Subcutaneous abdominal adipose tissue (tissue), 5 donors: Measurements from ENCODE around the gene SHROOM3.

Source experiments
- H3K27ac ChIP-seq: one replicate; pipeline ENCODE4 v1.7.0; 2013; ENCODE audit warnings: low read depth, mild to moderate bottlenecking, inconsistent platforms, low read length, moderate library complexity
- H3K27me3 ChIP-seq, 5 donors: one replicate each; pipeline ENCODE4 v1.7.0; 2013; ENCODE audit warnings: low read length in 5 of 5, inconsistent platforms in 1 of 5; ENCODE audit not compliant: control insufficient read depth in 5 of 5, insufficient read depth in 4 of 5
- H3K36me3 ChIP-seq, 5 donors: one replicate each; pipeline ENCODE4 v1.7.0; 2013; ENCODE audit warnings: low read length in 5 of 5; ENCODE audit not compliant: control insufficient read depth in 5 of 5, insufficient read depth in 5 of 5
- H3K4me1 ChIP-seq, 5 donors: one replicate each; pipeline ENCODE4 v1.7.0; 2013; ENCODE audit warnings: low read length in 5 of 5, mild to moderate bottlenecking in 3 of 5, moderate library complexity in 1 of 5; ENCODE audit not compliant: control insufficient read depth in 5 of 5, insufficient read depth in 5 of 5
- H3K4me3 ChIP-seq, 5 donors: one replicate each; pipeline ENCODE4 v1.7.0; 2013; ENCODE audit warnings: low read length in 5 of 5, low read depth in 1 of 5
- H3K9ac ChIP-seq, 5 donors: one replicate each; pipeline ENCODE4 v1.7.0; 2013; ENCODE audit warnings: low read length in 5 of 5, mild to moderate bottlenecking in 4 of 5, moderate library complexity in 3 of 5
- H3K9me3 ChIP-seq, 5 donors: one replicate each; pipeline ENCODE4 v1.7.0; 2013; ENCODE audit warnings: low read length in 5 of 5; ENCODE audit not compliant: control insufficient read depth in 5 of 5
- donor health status: healthy.
- donor health status: healthy.
- donor health status: healthy.
- donor health status: healthy.
- donor health status: healthy.

Gene SHROOM3

DNA sequence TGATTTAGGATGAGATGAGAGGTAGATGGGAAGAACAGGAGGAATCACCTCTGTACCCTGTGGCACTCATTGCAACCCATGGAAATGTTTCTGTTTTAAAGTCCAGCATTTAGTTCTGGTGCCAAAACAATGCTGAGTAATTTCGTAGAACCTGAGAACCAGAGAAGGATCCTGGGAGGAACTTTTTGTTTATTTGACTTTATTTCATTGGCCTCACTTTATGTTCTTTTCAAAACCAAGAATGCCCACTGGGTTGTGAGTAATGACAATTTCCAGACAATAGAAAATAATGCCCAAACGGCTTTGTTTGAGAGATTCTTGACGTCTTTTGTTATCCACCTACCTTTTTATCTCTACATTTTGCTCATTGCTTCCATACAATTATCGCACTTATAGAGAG, 111.3 kb downstream of the SHROOM3 start:
- Histone ChIP-seq H3K4me1 (peaks cover 0 to 8% (median under 1%) of the 10 kb centered on the region in 5 donors), H3K27me3 (no peaks in the 10 kb centered on the region), H3K27ac (no peak overlapping the region), H3K9me3 (peaks cover 0 to 4% (median 0%) of the 10 kb centered on the region in 5 donors), H3K4me3 (no peak overlapping the region), H3K36me3 (no peaks in the 10 kb centered on the region), H3K9ac (no peak overlapping the region)

DNA sequence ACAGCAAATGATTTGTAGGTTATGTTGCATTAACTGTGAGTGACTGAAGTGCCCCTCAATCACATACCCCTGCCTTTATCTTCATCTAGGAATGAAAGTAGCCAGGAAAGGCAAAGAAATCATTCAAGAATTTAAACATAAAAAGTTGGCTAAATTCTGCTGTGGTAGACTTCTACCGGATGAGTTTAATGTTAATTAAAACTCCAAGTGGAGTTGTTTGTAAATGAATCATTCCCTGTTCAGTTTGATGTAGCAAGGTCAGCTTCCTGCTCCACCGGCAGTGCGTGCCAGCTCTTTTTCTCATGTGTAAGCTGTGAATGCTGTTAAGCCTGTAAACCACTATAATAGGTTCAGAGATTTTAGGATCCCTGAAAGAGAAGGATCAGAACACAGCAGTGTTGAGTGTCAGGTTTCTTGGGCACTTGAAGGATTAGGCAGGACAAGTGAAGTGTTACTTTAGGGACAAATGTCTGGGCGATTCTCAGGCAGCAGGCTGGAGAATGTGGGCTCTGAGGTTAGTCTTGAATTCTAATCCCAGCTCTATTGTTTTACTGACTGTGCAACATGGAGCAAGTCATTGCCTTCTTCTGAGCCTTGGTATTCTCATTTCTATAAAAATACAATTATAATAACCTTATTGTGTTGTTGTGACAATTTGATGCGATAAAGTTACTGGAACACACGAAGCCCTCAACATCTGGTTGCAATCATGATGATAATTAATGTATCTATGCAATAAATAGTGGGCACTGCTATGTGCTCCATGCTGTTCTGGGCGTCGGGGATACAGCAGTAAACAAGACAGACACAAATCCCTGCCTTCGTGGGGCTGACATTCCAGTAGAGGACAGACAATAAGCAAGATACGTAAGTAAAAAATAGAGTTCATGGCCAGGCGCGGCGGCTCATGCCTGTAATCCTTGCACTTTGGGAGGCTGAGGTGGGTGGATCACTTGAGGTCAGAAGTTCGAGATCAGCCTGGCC, 112.0 kb downstream of the SHROOM3 start:
- no peak overlapping the region for H3K27ac ChIP-seq
- no peaks in the 10 kb centered on the region for H3K36me3 ChIP-seq
- H3K27me3 ChIP-seq, result no peaks in the 10 kb centered on the region
- H3K9ac ChIP-seq, result no peak overlapping the region
- peaks cover 0 to 4% (median 0%) of the 10 kb centered on the region in 5 donors for H3K9me3 ChIP-seq
- H3K4me3 ChIP-seq, result no peak overlapping the region
- H3K4me1 ChIP-seq, result peaks cover 0 to 8% (median 0%) of the 10 kb centered on the region in 5 donors

DNA sequence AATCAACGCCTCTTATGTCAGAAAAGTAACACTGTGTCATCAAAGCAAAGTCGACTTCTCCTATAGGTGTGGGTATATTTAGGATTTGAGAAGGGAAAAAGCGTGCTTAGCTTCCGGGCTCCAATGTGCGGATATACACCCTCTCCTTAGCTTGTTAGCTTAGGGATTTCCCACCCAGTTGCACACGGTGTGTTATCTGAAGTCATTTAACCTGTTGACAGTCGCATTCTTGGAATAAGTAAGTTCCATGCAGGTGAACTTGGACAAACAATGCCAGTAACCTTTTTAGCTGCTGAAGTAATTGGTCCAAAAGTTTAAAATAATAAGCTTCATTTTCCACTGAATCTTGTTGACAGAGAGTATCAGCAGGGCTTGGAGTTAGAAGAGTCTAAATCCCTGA, 113.7 kb downstream of the SHROOM3 start:
- H3K27me3 ChIP-seq, result no peaks in the 10 kb centered on the region
- H3K36me3 ChIP-seq, result no peaks in the 10 kb centered on the region
- peaks cover 0 to 8% (median 0%) of the 10 kb centered on the region in 5 donors for H3K4me1 ChIP-seq
- no peak overlapping the region for H3K9ac ChIP-seq
- H3K4me3 ChIP-seq, result no peak overlapping the region
- no peaks in the 10 kb centered on the region for H3K9me3 ChIP-seq
- no peak overlapping the region for H3K27ac ChIP-seq

DNA sequence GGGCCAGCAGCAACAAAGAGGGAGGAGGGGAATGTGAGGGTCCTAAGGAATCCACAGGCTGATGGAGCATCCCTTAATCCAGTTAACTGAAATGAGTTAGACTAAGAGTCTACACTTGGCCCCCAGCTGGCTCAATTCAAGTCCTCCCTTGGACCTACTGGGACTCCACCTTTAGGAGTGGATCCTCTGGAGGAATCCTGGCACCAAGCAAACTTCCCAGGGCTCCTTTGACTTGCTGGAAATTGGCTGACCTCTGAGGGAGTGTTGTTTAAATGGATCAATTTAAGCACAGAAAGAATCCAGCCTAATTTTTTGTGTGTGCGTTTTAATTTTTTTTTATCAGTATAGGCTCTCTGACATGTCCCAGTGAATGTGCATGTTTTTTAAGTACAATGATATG, 114.7 kb downstream of the SHROOM3 start:
- Histone ChIP-seq H3K36me3 (no peaks in the 10 kb centered on the region), H3K27ac (no peak overlapping the region), H3K4me3 (no peak overlapping the region), H3K27me3 (no peaks in the 10 kb centered on the region), H3K9me3 (no peaks in the 10 kb centered on the region), H3K9ac (no peak overlapping the region), H3K4me1 (peaks cover 0 to 8% (median 0%) of the 10 kb centered on the region in 5 donors)

DNA sequence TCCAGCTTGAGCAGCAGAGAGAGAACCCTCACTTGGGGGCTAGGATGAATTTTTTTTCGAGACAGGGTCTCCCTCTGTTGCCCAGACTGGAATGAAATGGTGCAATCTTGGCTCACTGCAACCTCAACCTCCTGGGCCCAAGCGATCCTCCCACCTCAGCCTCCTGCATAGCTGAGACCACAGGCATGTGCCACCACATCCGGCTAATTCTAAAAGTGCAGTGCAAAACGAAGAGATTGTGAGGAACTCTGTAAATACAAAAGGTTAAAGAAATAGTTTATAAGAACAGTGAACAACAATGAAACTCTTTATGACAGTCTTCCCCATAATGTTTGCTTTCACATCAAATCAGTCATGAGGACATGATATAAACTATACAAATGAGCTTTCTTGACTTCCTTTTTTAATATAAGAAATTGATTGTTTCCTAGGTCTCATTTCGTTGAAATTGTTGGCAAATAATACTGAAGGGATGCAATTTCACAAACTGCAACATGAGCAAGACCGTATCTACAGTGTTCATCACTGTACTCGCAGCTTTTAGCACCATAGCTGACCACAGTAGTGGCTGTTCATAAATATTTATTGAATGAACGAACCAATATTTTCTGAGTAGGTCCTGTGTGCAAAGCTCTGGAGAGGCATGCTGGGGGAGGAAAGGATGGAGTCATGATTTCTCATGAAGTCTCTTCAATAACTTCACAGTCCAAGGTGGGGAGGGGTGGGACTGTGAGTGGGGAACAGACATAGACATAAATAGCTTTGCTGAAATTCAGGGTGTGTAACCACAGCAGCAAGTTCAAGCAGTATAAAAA, 116.1 kb downstream of the SHROOM3 start:
- no peak overlapping the region for H3K9ac ChIP-seq
- peaks cover 0 to 8% (median 0%) of the 10 kb centered on the region in 5 donors for H3K4me1 ChIP-seq
- H3K27me3 ChIP-seq, result no peaks in the 10 kb centered on the region
- no peaks in the 10 kb centered on the region for H3K36me3 ChIP-seq
- no peaks in the 10 kb centered on the region for H3K9me3 ChIP-seq
- no peak overlapping the region for H3K4me3 ChIP-seq
- H3K27ac ChIP-seq, result no peak overlapping the region

DNA sequence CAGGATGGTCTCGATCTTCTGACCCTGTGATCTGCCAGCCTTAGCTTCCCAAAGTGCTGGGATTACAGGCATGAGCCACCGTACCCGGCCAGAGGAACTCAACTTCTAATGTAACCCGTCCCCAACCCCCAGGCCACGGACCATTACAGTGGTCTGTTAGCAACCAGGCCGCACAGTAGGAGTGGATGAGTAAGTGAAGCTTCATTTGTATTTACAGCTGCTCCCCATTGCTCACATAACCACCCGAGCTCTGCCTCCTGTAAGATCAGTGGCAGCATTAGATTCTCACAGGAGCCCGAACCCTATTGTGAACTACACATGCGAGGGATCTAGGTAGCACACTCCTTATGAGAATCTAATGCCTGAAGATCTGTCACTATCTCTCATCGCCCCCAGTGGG, 119.6 kb downstream of the SHROOM3 start:
- Histone ChIP-seq H3K27me3 (no peaks in the 10 kb centered on the region), H3K9ac (no peak overlapping the region), H3K4me1 (no peaks in the 10 kb centered on the region), H3K4me3 (no peak overlapping the region), H3K27ac (no peak overlapping the region), H3K36me3 (no peaks in the 10 kb centered on the region), H3K9me3 (no peaks in the 10 kb centered on the region)

DNA sequence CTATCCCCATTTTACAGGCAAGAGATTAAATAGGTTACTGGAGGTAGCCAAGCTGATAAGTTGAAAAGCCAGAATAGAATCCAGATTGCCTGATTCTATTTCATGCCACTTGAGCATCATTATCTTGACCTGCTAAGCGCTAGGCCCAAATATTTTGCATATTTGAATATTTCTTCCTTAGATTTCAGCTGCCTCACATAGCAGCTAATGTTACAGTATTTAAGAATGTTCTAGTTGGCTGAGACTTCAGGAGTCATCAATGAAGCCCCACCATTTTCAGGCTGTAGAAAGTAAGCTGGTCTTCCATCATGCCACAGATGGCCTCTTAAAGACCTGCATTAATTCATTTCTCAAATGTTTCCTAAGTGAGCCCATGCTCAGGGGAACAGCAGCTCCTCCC, 121.4 kb downstream of the SHROOM3 start:
- Histone ChIP-seq H3K4me1 (no peaks in the 10 kb centered on the region), H3K9ac (no peak overlapping the region), H3K27me3 (no peaks in the 10 kb centered on the region), H3K36me3 (no peaks in the 10 kb centered on the region), H3K27ac (no peak overlapping the region), H3K4me3 (no peak overlapping the region), H3K9me3 (no peaks in the 10 kb centered on the region)

DNA sequence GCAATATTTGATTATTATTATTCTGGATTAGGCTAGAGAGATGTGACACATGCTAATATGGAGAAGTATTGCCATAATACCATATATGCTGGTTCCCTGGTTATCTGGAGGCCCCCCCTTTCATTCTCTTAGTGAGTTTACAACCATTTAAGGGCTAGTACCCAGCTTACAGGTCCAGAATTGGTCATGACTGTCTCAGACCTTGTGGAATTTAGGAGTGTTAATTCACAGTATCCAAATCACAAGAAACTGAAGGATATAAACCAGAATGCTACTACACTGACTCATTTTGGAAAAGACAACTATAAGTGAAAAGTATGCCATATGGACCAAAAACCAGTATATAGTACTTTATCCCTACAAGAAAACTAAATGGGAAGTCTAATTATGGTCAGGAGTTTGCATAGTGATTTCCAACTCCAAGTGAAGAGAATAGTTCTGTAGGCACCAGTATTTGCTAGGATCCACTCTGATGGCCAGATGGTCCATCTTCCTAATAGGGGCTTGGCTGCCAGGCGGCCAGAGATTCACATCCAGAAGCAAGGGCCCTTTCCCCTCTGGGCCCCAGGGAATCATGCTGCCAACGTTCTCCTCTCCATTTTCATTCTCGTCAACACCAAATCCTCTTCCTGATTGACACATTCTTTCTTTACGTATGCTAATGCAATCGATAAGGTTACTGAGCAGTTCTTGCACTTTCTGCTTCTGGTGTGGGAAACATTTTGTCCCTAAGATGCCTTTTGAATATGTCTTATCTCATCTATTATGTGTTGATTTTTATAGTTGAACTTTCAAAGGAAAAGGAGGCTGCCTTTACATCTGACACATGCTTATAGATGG, 123.6 kb downstream of the SHROOM3 start:
- Histone ChIP-seq H3K27ac (no peak overlapping the region), H3K27me3 (no peaks in the 10 kb centered on the region), H3K4me3 (no peak overlapping the region), H3K4me1 (peaks cover 0 to 15% (median 5%) of the 10 kb centered on the region in 5 donors), H3K36me3 (no peaks in the 10 kb centered on the region), H3K9me3 (no peaks in the 10 kb centered on the region), H3K9ac (no peak overlapping the region)

DNA sequence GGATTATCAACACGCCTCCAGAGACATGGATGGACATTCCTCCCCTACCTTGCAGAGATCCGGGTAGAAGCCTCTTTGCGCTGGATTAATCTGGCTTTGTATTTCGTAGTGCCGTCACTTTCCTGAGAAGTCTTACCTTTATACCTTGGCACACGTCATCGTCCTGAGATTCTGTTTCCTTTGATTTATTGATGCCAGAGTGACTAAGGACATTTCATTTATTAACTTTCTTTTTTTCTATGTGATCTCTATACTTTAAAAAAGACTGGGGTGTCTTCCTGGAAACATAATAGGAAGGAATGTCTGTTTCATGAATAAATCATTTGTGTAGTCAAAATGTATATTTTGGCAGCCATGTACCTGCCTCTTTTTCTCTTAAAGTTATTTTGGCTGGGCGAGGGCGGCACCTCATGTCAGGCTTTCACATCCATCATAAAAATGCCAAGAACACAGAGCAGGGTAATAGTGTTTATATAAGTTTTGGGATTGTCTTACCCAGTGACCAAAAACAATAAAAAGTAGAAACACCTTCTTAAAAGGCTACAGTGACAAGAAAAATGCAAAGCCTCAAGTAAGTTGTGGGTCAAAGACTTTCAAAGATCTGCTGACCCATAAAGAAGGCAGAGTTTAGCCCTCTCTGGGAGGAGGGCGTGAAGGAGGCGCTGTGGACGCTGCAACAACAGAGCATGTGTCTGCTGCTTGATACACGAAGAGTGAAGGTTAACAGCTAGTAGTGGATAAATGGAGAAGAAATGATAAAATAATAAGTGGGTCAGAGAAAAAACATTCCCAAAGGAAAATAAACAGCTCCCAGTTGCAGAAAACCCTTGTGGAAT, 124.4 kb downstream of the SHROOM3 start:
- Histone ChIP-seq H3K27me3 (no peaks in the 10 kb centered on the region), H3K4me3 (no peak overlapping the region), H3K9ac (no peak overlapping the region), H3K36me3 (no peaks in the 10 kb centered on the region), H3K9me3 (no peaks in the 10 kb centered on the region), H3K4me1 (peaks cover 0 to 24% (median 13%) of the 10 kb centered on the region in 5 donors), H3K27ac (no peak overlapping the region)
